ENCODE measurements around the gene ATOH8.

Gene ATOH8

DNA sequence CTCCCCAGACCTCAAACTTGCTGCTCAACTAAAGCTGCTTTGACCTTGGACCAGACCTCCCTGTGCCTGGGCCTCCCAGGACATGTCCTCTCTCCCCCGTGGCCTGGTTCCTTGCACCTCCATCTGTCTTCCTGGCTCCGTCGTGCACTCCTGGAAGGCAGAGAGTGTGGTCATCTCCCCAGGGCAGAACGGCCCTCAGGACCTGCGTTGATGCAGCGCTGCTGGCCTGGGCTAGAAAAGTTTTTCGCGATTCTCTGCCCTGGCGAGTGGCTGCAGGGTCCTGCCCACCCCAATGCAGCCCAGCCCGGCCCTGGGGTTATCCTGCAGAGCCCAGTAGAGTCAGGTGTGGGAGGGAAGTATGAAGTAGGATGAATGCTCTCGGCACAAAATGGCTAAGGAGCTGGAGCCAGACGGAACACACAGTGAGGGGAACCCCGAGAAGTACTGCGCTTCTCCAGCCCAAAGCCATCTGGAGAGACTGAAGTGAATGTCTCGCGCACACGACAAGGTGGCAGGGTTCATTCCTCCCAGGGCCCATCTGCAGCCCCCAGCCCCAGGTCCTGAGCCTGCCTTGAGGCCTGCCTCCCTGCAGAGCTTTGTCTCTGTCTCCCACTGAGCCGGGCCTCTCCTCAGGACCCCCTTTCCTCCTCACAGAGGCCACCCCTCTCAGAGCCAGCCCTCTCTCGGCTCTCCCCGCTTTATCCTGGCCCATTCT lies 41.7 kb downstream of the ATOH8 start:
- H3K4me3 ChIP-seq (ENCODE audit: low read length), result no peak overlapping the region
- no peaks in the 10 kb centered on the region for H3K9me3 ChIP-seq (replicated peaks; ENCODE audit: low read length)
- no peaks in the 10 kb centered on the region for H3K27me3 ChIP-seq (ENCODE audit: control insufficient read depth, insufficient read depth, low read length)
- H3K4me2 ChIP-seq (ENCODE audit: low read length), result peak overlapping the region; percentile 8
- peak overlapping the region; percentile 63 for H3K9ac ChIP-seq (ENCODE audit: low read depth, low read length)
- peaks cover 17% of the 10 kb centered on the region for H3K36me3 ChIP-seq (ENCODE audit: insufficient read depth, low read length)
- peaks cover 63% of the 10 kb centered on the region for H3K4me1 ChIP-seq (ENCODE audit: control insufficient read depth, insufficient read depth, low read length)

DNA sequence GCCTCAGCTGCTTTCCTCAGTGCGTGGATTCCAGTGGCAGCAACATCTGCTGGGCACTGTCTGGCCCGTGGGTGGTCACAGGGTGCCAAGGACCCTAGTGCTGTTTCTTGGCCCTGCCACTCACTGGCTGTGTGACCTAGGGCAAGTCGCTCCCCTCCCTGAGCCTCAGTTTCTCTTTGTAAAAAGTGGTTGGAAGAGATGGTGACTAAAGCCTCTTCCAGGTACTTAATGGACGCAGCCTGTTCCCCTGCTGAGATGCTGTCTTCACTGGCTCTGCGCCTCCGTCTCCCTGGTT lies 42.2 kb downstream of the ATOH8 start:
- Histone ChIP-seq H3K9me3 (replicated peaks; ENCODE audit: low read length) (no peaks in the 10 kb centered on the region), H3K9ac (ENCODE audit: low read depth, low read length) (peak overlapping the region; percentile 63), H3K4me2 (ENCODE audit: low read length) (peak overlapping the region; percentile 31), H3K4me1 (ENCODE audit: control insufficient read depth, insufficient read depth, low read length) (peaks cover 63% of the 10 kb centered on the region), H3K36me3 (ENCODE audit: insufficient read depth, low read length) (peaks cover 12% of the 10 kb centered on the region), H3K4me3 (ENCODE audit: low read length) (no peak overlapping the region), H3K27me3 (ENCODE audit: control insufficient read depth, insufficient read depth, low read length) (no peaks in the 10 kb centered on the region)

DNA sequence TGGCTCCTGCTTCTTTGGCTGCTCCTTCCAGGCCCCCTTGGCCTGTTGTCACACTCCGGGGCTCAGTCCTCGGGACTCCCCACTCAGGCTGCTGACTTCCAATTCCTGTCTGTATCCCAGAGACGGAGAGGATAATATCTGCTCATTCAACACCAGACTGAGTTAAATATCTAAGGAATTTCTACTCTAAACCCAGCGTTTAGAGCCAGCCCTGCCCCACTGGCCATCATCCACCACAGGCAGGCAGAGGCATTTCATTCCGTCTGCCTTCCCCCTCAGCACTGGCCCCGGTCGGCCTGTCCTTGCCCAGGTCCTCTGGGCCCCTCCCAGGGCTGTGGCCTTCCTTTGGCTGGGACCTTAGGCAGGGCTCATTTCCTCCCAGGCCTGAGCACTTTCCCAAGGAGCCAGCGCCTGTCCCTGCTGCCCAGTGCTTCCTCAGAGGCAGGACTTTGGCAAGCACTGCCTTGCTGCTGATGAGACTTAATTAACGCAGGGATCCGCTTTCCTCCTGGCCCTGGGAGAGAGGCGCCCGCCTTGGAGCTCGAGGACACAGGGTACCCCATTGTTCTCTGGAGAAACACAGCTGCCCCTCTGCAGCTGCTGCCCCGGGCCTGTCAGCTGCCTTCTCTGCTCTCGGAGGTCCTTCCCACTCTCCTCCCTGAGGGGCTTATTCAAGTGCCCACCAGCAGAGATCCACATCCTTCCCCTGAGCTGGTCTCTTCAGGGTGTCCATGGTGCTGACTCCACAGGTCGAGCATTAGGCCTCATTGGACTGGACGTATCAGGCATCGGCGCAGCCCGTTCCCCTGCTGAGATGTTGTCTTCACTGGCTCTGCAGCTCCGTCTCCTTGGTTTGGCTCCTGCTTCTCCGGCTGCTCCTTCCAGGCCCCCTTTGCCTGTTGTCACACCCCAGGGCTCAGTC lies 42.8 kb downstream of the ATOH8 start:
- Histone ChIP-seq H3K9ac (ENCODE audit: low read depth, low read length) (peak overlapping the region; percentile 63), H3K4me1 (ENCODE audit: control insufficient read depth, insufficient read depth, low read length) (peaks cover 61% of the 10 kb centered on the region), H3K36me3 (ENCODE audit: insufficient read depth, low read length) (peaks cover 7% of the 10 kb centered on the region)

DNA sequence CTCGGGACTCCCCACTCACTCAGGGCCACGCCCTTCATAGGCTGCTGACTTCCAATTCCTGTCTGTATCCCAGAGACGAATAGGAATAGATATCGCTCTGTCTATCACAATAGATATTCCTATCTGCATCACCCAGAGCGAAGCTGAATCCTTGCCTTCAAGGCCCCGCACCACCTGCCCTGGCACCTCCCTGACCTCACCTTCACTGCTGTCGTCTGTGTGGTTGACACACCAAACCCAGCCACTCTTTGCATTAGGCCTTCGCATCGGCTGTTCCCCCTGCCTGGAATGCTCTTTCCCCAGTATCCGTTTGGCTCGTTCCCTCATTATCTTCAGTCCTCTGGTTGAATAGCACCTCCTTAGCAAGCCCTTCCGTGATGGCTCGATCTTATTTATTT lies 43.5 kb downstream of the ATOH8 start:
- Histone ChIP-seq H3K4me3 (ENCODE audit: low read length) (no peak overlapping the region), H3K9ac (ENCODE audit: low read depth, low read length) (no peak overlapping the region), H3K36me3 (ENCODE audit: insufficient read depth, low read length) (peaks cover 3% of the 10 kb centered on the region), H3K4me2 (ENCODE audit: low read length) (no peak overlapping the region), H3K9me3 (replicated peaks; ENCODE audit: low read length) (no peaks in the 10 kb centered on the region), H3K27me3 (ENCODE audit: control insufficient read depth, insufficient read depth, low read length) (no peaks in the 10 kb centered on the region), H3K4me1 (ENCODE audit: control insufficient read depth, insufficient read depth, low read length) (peaks cover 54% of the 10 kb centered on the region)

More for the DNA sequence above, 42.8 kb downstream of the ATOH8 start:
- no peak overlapping the region for H3K4me3 ChIP-seq (ENCODE audit: low read length)
- no peaks in the 10 kb centered on the region for H3K27me3 ChIP-seq (ENCODE audit: control insufficient read depth, insufficient read depth, low read length)
- peak overlapping the region; percentile 31 for H3K4me2 ChIP-seq (ENCODE audit: low read length)
- H3K9me3 ChIP-seq (replicated peaks; ENCODE audit: low read length), result no peaks in the 10 kb centered on the region

DNA sequence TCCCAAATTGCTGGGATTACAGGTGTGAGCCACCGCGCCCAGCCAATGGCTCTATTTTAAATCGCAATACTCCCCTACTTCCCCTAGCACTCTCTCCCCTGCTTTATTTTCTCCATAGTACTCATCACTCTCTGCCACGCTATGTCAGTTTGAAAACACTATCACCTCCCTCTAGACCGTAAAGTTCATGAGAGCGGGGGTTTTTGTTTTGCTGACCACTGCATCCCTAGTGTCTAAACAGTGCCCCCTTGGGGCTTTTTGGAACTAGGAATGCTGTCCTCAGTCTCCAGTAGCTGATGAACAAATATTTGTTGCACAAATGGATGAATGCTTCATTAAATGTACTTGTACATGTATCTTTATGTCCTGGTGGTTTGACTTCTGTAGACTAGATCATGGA lies 44.1 kb downstream of the ATOH8 start:
- Histone ChIP-seq H3K9ac (ENCODE audit: low read depth, low read length) (no peak overlapping the region), H3K4me3 (ENCODE audit: low read length) (no peak overlapping the region), H3K27me3 (ENCODE audit: control insufficient read depth, insufficient read depth, low read length) (no peaks in the 10 kb centered on the region), H3K4me1 (ENCODE audit: control insufficient read depth, insufficient read depth, low read length) (peaks cover 50% of the 10 kb centered on the region), H3K36me3 (ENCODE audit: insufficient read depth, low read length) (no peaks in the 10 kb centered on the region), H3K4me2 (ENCODE audit: low read length) (no peak overlapping the region), H3K9me3 (replicated peaks; ENCODE audit: low read length) (no peaks in the 10 kb centered on the region)

DNA sequence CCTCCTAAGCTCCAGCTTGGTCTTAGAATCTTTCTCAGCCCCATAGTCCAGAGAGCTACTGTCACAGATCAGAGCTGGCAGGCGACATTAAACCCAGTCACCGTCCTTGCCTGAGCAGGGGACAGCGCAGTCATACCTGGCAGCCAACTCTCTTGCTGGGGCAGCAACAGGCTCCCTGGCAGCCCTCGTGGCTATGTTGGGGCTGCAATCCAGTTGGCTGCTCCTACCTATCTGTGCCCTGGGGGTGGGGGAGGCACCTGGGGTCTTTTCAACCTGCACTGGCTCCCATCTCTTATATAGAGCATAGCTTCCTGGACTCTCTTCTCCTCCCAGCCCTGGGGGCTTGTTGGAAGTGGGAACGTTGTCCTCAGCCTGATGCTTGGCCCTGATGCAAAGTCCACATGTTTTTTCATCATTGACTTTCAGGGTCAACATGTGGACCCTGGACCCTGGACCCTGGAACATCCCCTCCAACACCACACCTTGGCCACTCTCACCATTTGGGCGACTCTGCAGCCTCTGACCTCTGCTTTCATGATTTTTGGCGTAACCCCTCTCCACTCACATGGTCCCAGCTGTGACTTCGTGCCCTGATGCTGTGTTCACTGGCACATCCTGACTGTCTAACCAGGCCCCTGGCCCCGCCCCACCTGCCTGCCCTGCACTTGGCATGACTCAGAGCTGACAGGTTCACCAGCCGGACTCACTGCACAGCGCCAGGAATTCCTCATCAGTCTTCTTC lies 45.6 kb downstream of the ATOH8 start:
- Histone ChIP-seq H3K27me3 (ENCODE audit: control insufficient read depth, insufficient read depth, low read length) (no peaks in the 10 kb centered on the region), H3K4me1 (ENCODE audit: control insufficient read depth, insufficient read depth, low read length) (peaks cover 38% of the 10 kb centered on the region)

DNA sequence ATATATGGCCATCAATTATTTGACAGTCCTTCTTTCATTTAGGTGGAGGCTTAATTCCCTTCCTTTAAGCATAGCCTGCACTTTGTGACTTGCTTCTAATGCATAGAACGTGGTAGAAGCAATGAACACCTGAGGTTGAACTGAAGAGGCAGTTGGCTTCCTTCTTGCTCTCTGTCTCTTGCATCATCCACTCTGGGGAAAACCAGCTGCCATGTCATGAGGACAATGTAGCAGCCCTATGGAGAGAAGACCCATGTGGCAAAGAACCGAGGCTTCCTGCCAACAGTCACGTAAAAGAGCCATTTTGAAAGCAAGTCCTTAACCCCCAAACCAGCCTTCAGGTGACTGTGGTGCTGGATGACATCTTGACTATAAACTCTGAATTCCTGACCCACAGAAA lies 46.8 kb downstream of the ATOH8 start:
- Histone ChIP-seq H3K9me3 (replicated peaks; ENCODE audit: low read length) (no peaks in the 10 kb centered on the region), H3K9ac (ENCODE audit: low read depth, low read length) (no peak overlapping the region), H3K36me3 (ENCODE audit: insufficient read depth, low read length) (no peaks in the 10 kb centered on the region), H3K4me3 (ENCODE audit: low read length) (no peak overlapping the region), H3K4me1 (ENCODE audit: control insufficient read depth, insufficient read depth, low read length) (peaks cover 26% of the 10 kb centered on the region), H3K4me2 (ENCODE audit: low read length) (no peak overlapping the region), H3K27me3 (ENCODE audit: control insufficient read depth, insufficient read depth, low read length) (no peaks in the 10 kb centered on the region)

More for the DNA sequence above, 45.6 kb downstream of the ATOH8 start:
- no peaks in the 10 kb centered on the region for H3K9me3 ChIP-seq (replicated peaks; ENCODE audit: low read length)
- H3K36me3 ChIP-seq (ENCODE audit: insufficient read depth, low read length), result no peaks in the 10 kb centered on the region
- H3K4me3 ChIP-seq (ENCODE audit: low read length), result no peak overlapping the region
- H3K4me2 ChIP-seq (ENCODE audit: low read length), result no peak overlapping the region
- H3K9ac ChIP-seq (ENCODE audit: low read depth, low read length), result no peak overlapping the region

DNA sequence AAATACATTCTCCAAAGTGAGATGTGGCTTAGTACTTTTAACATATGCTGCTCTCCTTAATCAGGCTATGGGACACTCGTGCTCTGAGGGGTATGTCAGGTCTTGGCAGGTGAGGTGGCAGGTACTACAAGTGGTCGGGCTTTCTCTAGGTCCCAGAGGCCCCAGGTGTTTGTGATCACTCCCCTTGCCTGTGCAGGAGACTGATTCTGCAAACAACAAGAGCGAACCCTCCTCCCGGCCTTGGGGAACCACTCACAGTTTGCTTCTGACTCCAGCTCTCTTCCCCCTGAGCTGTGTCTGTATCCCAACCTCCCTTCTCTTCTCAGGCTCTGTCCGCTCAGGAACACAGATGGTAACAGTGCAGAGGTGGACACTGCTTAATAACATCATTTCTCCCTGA lies 48.1 kb downstream of the ATOH8 start:
- Histone ChIP-seq H3K4me3 (ENCODE audit: low read length) (no peak overlapping the region), H3K9ac (ENCODE audit: low read depth, low read length) (no peak overlapping the region), H3K9me3 (replicated peaks; ENCODE audit: low read length) (no peaks in the 10 kb centered on the region), H3K4me1 (ENCODE audit: control insufficient read depth, insufficient read depth, low read length) (peaks cover 13% of the 10 kb centered on the region), H3K36me3 (ENCODE audit: insufficient read depth, low read length) (no peaks in the 10 kb centered on the region), H3K27me3 (ENCODE audit: control insufficient read depth, insufficient read depth, low read length) (no peaks in the 10 kb centered on the region), H3K4me2 (ENCODE audit: low read length) (no peak overlapping the region)

DNA sequence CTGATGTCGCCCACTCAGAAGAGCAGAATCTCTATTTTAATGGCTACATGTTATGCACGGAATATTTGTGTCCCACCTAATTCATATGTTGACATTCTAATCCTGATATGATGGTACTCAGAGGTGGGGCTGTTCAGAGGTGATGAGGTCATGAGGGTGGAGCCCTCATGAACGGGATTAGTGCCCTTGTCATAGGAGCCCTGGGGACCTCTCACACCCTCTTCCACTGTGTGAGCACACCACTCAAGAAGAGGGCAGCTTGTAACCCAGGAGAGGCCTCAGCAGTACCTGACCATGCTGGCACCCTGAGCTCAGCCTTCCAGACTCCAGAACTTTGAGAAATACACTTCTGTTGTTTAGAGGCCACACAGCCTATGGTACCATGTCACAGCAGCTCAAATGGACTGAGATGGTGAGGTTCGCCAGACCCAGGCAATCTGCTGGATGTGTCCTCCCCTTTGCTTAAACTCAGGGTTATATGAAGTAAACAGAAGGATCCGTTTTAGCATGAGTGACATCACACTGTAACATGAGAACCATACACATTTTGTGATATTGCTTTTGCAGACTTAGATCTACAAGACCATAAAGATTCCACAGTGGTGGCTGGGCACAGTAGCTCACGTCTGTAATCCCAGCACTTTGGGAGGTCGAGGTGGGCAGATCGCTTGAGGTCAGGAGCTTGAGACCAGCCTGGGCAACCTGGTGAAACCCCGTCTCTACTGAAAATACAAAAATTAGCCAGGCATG lies 48.7 kb downstream of the ATOH8 start:
- no peak overlapping the region for H3K4me2 ChIP-seq (ENCODE audit: low read length)

DNA sequence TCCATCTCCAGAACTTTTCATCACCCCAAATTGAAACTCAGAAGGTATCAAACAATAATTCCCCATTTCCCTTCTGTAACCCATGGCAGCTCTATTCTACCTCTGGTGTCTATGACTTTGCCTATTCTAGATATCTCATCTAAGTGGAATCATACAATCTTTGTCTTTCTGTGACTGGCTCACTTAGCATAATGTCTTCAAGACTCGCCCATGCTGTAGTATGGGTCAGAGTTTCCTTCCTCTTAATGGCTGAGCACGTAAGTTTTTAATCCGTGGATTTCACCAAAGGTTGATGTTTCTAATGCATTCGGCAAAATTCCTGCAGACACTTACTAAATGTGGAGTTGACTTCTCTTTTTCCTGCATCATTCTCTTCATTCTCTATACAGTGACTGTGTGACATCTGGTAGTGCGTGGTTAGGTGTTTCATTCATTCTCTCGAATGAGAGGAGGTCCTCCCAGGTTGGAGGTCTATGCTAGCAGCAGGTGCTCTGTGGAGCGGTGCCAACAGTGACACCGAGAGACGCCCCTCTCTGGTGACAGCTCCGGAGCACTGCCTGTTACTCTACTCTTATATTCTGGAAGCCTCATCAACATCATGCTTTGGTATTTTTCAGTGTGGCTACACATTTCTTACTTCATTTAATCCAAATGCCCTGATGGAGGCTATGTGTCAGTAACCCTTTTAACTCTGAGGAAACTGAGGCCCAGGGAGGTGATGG lies 50.1 kb downstream of the ATOH8 start:
- no peaks in the 10 kb centered on the region for H3K36me3 ChIP-seq (ENCODE audit: insufficient read depth, low read length)
- no peak overlapping the region for H3K4me3 ChIP-seq (ENCODE audit: low read length)
- H3K9ac ChIP-seq (ENCODE audit: low read depth, low read length), result no peak overlapping the region
- peaks cover 9% of the 10 kb centered on the region for H3K4me1 ChIP-seq (ENCODE audit: control insufficient read depth, insufficient read depth, low read length)
- no peaks in the 10 kb centered on the region for H3K27me3 ChIP-seq (ENCODE audit: control insufficient read depth, insufficient read depth, low read length)
- no peak overlapping the region for H3K4me2 ChIP-seq (ENCODE audit: low read length)
- H3K9me3 ChIP-seq (replicated peaks; ENCODE audit: low read length), result no peaks in the 10 kb centered on the region

More for the DNA sequence above, 48.7 kb downstream of the ATOH8 start:
- no peak overlapping the region for H3K4me3 ChIP-seq (ENCODE audit: low read length)
- H3K27me3 ChIP-seq (ENCODE audit: control insufficient read depth, insufficient read depth, low read length), result no peaks in the 10 kb centered on the region
- H3K36me3 ChIP-seq (ENCODE audit: insufficient read depth, low read length), result no peaks in the 10 kb centered on the region
- H3K9me3 ChIP-seq (replicated peaks; ENCODE audit: low read length), result no peaks in the 10 kb centered on the region
- peaks cover 9% of the 10 kb centered on the region for H3K4me1 ChIP-seq (ENCODE audit: control insufficient read depth, insufficient read depth, low read length)
- H3K9ac ChIP-seq (ENCODE audit: low read depth, low read length), result no peak overlapping the region
